22Rv1 (cell line): ENCODE results near the gene RABGAP1L.

Experiments used
- ZFX ChIP-seq: fragments of 450-650 bp; IDR thresholded peaks from 2 replicates; pipeline ENCODE4 v1.6.1; 2017; ENCODE audit warnings: antibody characterized with exemption, borderline replicate concordance
- TF ChIP-seq, protein P1 (sequence below): fragments of 450-650 bp; IDR thresholded peaks from 2 replicates; pipeline ENCODE4 v1.5.1; 2017; ENCODE audit warnings: mild to moderate bottlenecking

DNA sequence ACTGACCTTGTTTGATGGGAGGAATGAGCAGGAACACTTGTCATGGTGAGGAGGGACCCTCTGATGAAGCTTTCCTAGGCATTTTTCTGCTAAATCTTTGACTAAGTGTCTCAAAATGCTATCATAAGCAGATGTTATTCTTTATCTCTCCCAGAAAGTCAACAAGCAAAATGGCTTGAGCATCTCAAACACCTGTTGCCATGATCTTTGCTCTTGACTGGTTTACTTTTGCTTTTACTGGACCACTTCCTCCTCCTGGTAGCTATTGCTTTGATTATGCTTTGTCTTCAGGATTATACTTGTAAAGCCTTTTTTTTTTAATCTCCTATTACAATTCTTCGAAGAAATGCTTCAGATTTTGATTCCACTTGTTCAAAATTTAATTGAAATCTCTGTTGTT is 445.9 kb downstream of the RABGAP1L start:
- TF ChIP-seq, protein P1, sequence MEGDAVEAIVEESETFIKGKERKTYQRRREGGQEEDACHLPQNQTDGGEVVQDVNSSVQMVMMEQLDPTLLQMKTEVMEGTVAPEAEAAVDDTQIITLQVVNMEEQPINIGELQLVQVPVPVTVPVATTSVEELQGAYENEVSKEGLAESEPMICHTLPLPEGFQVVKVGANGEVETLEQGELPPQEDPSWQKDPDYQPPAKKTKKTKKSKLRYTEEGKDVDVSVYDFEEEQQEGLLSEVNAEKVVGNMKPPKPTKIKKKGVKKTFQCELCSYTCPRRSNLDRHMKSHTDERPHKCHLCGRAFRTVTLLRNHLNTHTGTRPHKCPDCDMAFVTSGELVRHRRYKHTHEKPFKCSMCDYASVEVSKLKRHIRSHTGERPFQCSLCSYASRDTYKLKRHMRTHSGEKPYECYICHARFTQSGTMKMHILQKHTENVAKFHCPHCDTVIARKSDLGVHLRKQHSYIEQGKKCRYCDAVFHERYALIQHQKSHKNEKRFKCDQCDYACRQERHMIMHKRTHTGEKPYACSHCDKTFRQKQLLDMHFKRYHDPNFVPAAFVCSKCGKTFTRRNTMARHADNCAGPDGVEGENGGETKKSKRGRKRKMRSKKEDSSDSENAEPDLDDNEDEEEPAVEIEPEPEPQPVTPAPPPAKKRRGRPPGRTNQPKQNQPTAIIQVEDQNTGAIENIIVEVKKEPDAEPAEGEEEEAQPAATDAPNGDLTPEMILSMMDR, result no peak
- no peak for TF ChIP-seq ZFX
